B cell (primary cell): ENCODE data around the gene KCNG4. TPM values are rescaled to one million over a fixed set of nuclear protein-coding genes. Genes with fewer than 3 reads are reported as not detected.

Experiments
- ATAC-seq: fragments of 200-7000 bp; cut with Tn5 transposase; one replicate; pipeline ENCODE4 v1.10.0; 2021; ENCODE audit warnings: low read depth, mild to moderate bottlenecking, moderate number of reproducible peaks, moderate library complexity
- CTCF ChIA-PET: fragments of 350-600 bp; sonication (Branson Sonifier 250); formaldehyde crosslinking; loops from one replicate; lab custom pipeline; 2021; ENCODE audit warnings: antibody characterized with exemption, inconsistent platforms; lab: Charles Lee
- POLR2A ChIA-PET: fragments of 350-600 bp; sonication (Branson Sonifier 250); formaldehyde crosslinking; loops from one replicate; lab custom pipeline; 2021; ENCODE audit warnings: antibody characterized with exemption; lab: Charles Lee
- DNase-seq: peaks from one replicate; pipeline ENCODE4 v3.0.0; 2013
- H2AFZ ChIP-seq: 2 replicates; pipeline ENCODE4 v1.6.1; 2012; ENCODE audit warnings: mild to moderate bottlenecking, low read depth, low read length; ENCODE audit not compliant: insufficient read depth, poor library complexity, severe bottlenecking
- H3K27ac ChIP-seq, 2 donors: 1 replicate in 1 of 2; 2 replicates in 1 of 2; pipeline ENCODE4 v1.5.1; 2012 to 2013; ENCODE audit warnings: low read length in 2 of 2, mild to moderate bottlenecking in 2 of 2, moderate library complexity in 1 of 2
- H3K27me3 ChIP-seq, 4 experiments: fragments of 200-600 bp in 1 of 4; sonication (generic) in 1 of 4; replicated peaks in 1 of 4; 1 replicate in 2 of 4; 2 replicates in 2 of 4; pipeline versions ENCODE4 v1.6.1 to v1.7.0; 2013 to 2016; ENCODE audit warnings: low read length in 3 of 4, mild to moderate bottlenecking in 2 of 4, mixed read lengths in 1 of 4, moderate library complexity in 1 of 4; ENCODE audit not compliant: insufficient read depth in 4 of 4, control insufficient read depth in 3 of 4; ENCODE audit errors: control extremely low read depth in 1 of 4
- H3K36me3 ChIP-seq, 2 experiments: replicated peaks in 1 of 2; 1 replicate in 1 of 2; 2 replicates in 1 of 2; pipeline versions ENCODE4 v1.6.1 to v1.7.1; 2013; ENCODE audit warnings: low read length in 1 of 2; ENCODE audit not compliant: insufficient read depth in 2 of 2, control insufficient read depth in 1 of 2; ENCODE audit errors: control extremely low read depth in 1 of 2, extremely low read depth in 1 of 2
- H3K4me1 ChIP-seq, 2 donors: fragments of 200-600 bp in 1 of 2; sonication (generic) in 1 of 2; 1 replicate in 1 of 2; 2 replicates in 1 of 2; pipeline versions ENCODE4 v1.5.1 to v1.6.1; 2013 to 2017; ENCODE audit warnings: low read length in 2 of 2; ENCODE audit not compliant: control insufficient read depth in 2 of 2, insufficient read depth in 2 of 2
- H3K4me2 ChIP-seq: replicated peaks from 2 replicates; pipeline ENCODE3; 2012; ENCODE audit warnings: mild to moderate bottlenecking, low read depth, low read length; ENCODE audit not compliant: poor library complexity, severe bottlenecking
- H3K4me3 ChIP-seq, 5 experiments: fragments of 200-600 bp in 1 of 5; sonication (generic) in 1 of 5; 1 replicate in 3 of 5; 2 replicates in 2 of 5; pipeline versions ENCODE4 v1.5.1 to v1.7.0; 2011 to 2016; ENCODE audit warnings: low read length in 4 of 5, mild to moderate bottlenecking in 4 of 5, low read depth in 2 of 5, control low read depth in 1 of 5, moderate library complexity in 1 of 5; ENCODE audit not compliant: insufficient read depth in 1 of 5; ENCODE audit errors: control extremely low read depth in 1 of 5, extremely low read depth in 1 of 5
- H3K79me2 ChIP-seq: fragments of 200-600 bp; sonication (generic); one replicate; pipeline ENCODE4 v1.6.0; 2016; ENCODE audit warnings: low read length; ENCODE audit not compliant: control insufficient read depth, insufficient read depth
- H3K9ac ChIP-seq: fragments of 200-600 bp; sonication (generic); 2 replicates; pipeline ENCODE4 v1.6.1; 2017; ENCODE audit warnings: mild to moderate bottlenecking, low read length, moderate library complexity
- H3K9me3 ChIP-seq, 3 donors: one replicate each; pipeline versions ENCODE4 v1.6.1 to v1.7.1; 2013; ENCODE audit warnings: low read length in 2 of 3; ENCODE audit not compliant: control insufficient read depth in 2 of 3, insufficient read depth in 1 of 3; ENCODE audit errors: control extremely low read depth in 1 of 3
- H4K20me1 ChIP-seq: 2 replicates; pipeline ENCODE4 v1.6.0; 2012; ENCODE audit warnings: mild to moderate bottlenecking, low read length; ENCODE audit not compliant: insufficient read depth, control insufficient read depth, poor library complexity, severe bottlenecking
- H3K27ac Mint-ChIP-seq: one replicate; pipeline ENCODE4 v1.8.0; 2021; ENCODE audit warnings: mixed read lengths
- H3K27me3 Mint-ChIP-seq: one replicate; pipeline ENCODE4 v1.8.0; 2021; ENCODE audit warnings: mixed read lengths
- H3K4me1 Mint-ChIP-seq: one replicate; pipeline ENCODE4 v1.8.0; 2021; ENCODE audit warnings: mixed read lengths
- H3K4me3 Mint-ChIP-seq: one replicate; pipeline ENCODE4 v1.8.0; 2021; ENCODE audit warnings: mixed read lengths
- H3K9me3 Mint-ChIP-seq: one replicate; pipeline ENCODE4 v1.8.0; 2022; ENCODE audit warnings: mixed read lengths; ENCODE audit not compliant: insufficient read depth
- CTCF ChIP-seq: fragments of 200-600 bp; IDR thresholded peaks from one replicate; pipeline ENCODE4 v1.8.0; 2022; ENCODE audit warnings: antibody characterized with exemption, mild to moderate bottlenecking
- EZH2 ChIP-seq: IDR thresholded peaks from 2 replicates; pipeline ENCODE4 v1.6.1; 2012; ENCODE audit warnings: borderline replicate concordance, low read depth, mild to moderate bottlenecking, moderate library complexity, low read length; ENCODE audit not compliant: insufficient read depth, poor library complexity, severe bottlenecking
- WGBS: methylation state at CpG from one replicate; pipeline ENCODE4 v1.1.5; 2013; ENCODE audit warnings: missing lambda C conversion rate; ENCODE audit not compliant: insufficient coverage; 5-methylcytosine and 5-hydroxymethylcytosine counted together
- intact Hi-C: fragments of 100-400 bp; cut with micrococcal nuclease; formaldehyde crosslinking; loops from one replicate; pipeline ENCODE4 v1.10.0; 2022
- polyA plus RNA-seq: library from polyadenylated mRNA; depleted of rRNA; stranded (reverse); fragments of >200 nt; gene quantifications from 2 replicates; pipeline ENCODE4 v1.2.3, GENCODE V29; 2012
- total RNA-seq, 2 donors: library from RNA; stranded (reverse); fragments of 120-200 nt in 1 of 2; gene quantifications; 1 replicate in 1 of 2; 2 replicates in 1 of 2; pipeline versions ENCODE4 v1.2.3 to v1.2.4, GENCODE V29; 2013 to 2022

KCNG4 gene
- total and polyA plus RNA-seq, 2 donors (not counting 1 experiment from before 2014, with no cell fraction given), result not detected

- no peak for DNase-seq
- Histone ChIP-seq H3K4me3 (no peak overlapping the region), H3K4me2 (no peak overlapping the region), H3K4me1 (no peaks in the 10 kb centered on the region), H3K9ac (no peak overlapping the region), H3K27me3 (peaks cover 0 to 3% (median 0%) of the 10 kb centered on the region in 4 experiments), H3K9me3 (no peaks in the 10 kb centered on the region), H3K27ac (no peak overlapping the region), H2AFZ (no peak overlapping the region), H3K36me3 (no peaks in the 10 kb centered on the region), H4K20me1 (no peaks in the 10 kb centered on the region), H3K79me2 (no peaks in the 10 kb centered on the region)
- Mint-ChIP-seq H3K27ac (no peak overlapping the region), H3K4me1 (no peaks in the 10 kb centered on the region), H3K27me3 (peaks cover 21% of the 10 kb centered on the region), H3K9me3 (no peaks in the 10 kb centered on the region), H3K4me3 (no peak overlapping the region)
- TF ChIP-seq CTCF (no peak), EZH2 (no peak)
- ATAC-seq, result no peak
- ChIA-PET POLR2A (no interaction called here), CTCF (no interaction called here)
- intact Hi-C loops, result no loop called here
- WGBS, result 83% methylated on average over 6 of the region's 6 CpGs
Observed at GRCh38 chr16:84278968-84279367, 39.2 kb upstream of the KCNG4 start.

GRCh38 chr16:84278333-84278732 lies 38.5 kb upstream of the KCNG4 start:
- H4K20me1 ChIP-seq, result no peaks in the 10 kb centered on the region
- H3K27ac ChIP-seq, result no peak overlapping the region
- ATAC-seq (no peak), DNase-seq (no peak)
- no peaks in the 10 kb centered on the region for H3K79me2 ChIP-seq
- POLR2A ChIA-PET, result no interaction called here
- CTCF ChIA-PET, result interaction anchor here (2.0 kb wide), 1 partner anchor 227 kb away, joined by 20 read pairs; the partner anchor contains the start of gene MEAK7
- no peak overlapping the region for H3K4me3 ChIP-seq
- no peak overlapping the region for H3K4me2 ChIP-seq
- no peaks in the 10 kb centered on the region for H3K4me1 ChIP-seq
- TF ChIP-seq CTCF (no peak), EZH2 (no peak)
- H3K9me3 ChIP-seq, result no peaks in the 10 kb centered on the region
- H3K9me3 Mint-ChIP-seq, result no peaks in the 10 kb centered on the region
- no peak overlapping the region for H3K27ac Mint-ChIP-seq
- no peak overlapping the region for H3K9ac ChIP-seq
- no peak overlapping the region for H3K4me3 Mint-ChIP-seq
- H3K27me3 Mint-ChIP-seq, result peaks cover 16% of the 10 kb centered on the region
- H3K27me3 ChIP-seq, result peaks cover 0 to 5% (median 0%) of the 10 kb centered on the region in 4 experiments
- intact Hi-C loops, result no loop called here
- no peak overlapping the region for H2AFZ ChIP-seq
- no peaks in the 10 kb centered on the region for H3K36me3 ChIP-seq
- H3K4me1 Mint-ChIP-seq, result no peaks in the 10 kb centered on the region
- 93% methylated on average over 12 of the region's 12 CpGs for WGBS
